Esophagus muscularis mucosa (tissue), 4 donors: ENCODE measurements around the gene PTPRN2. TPM values are rescaled to one million over a fixed set of nuclear protein-coding genes. Genes with fewer than 3 reads are reported as not detected.

Source experiments
- DNase-seq: peaks from one replicate; pipeline ENCODE4 v3.0.0-alpha.2; 2017; ENCODE audit errors: extremely low spot score
- H3K27ac ChIP-seq, 4 donors: fragments of 200-600 bp; sonication (generic); replicated peaks in 1 of 4; 1 replicate in 3 of 4; 2 replicates in 1 of 4; pipeline ENCODE4 v1.5.1; 2016 to 2019; ENCODE audit warnings: mild to moderate bottlenecking in 1 of 4
- H3K27me3 ChIP-seq, 4 donors: fragments of 200-600 bp; sonication (generic); one replicate each; pipeline versions ENCODE4 v1.5.1 to v1.6.0; 2016 to 2019
- H3K36me3 ChIP-seq, 4 donors: fragments of 200-600 bp; sonication (generic); one replicate each; pipeline ENCODE4 v1.5.1; 2016 to 2019
- H3K4me1 ChIP-seq, 4 donors: fragments of 200-600 bp; sonication (generic); one replicate each; pipeline ENCODE4 v1.5.1; 2016 to 2019
- H3K4me3 ChIP-seq, 4 donors: fragments of 200-600 bp; sonication (generic); 1 replicate in 2 of 4; 2 replicates in 2 of 4; pipeline ENCODE4 v1.5.1; 2016 to 2019; ENCODE audit warnings: mild to moderate bottlenecking in 4 of 4, moderate library complexity in 1 of 4
- H3K9me3 ChIP-seq, 4 donors: fragments of 200-600 bp; sonication (generic); 1 replicate in 3 of 4; 2 replicates in 1 of 4; pipeline ENCODE4 v1.5.1; 2016 to 2019
- CTCF ChIP-seq, 3 experiments: fragments of 200-600 bp in 2 of 3; fragments of 450-650 bp in 1 of 3; sonication (generic) in 2 of 3; IDR thresholded peaks; one replicate each; pipeline ENCODE4 v1.5.1; 2017 to 2019; ENCODE audit warnings: antibody characterized with exemption in 3 of 3, mild to moderate bottlenecking in 2 of 3, moderate library complexity in 1 of 3
- EP300 ChIP-seq: sonication (generic); formaldehyde crosslinking; IDR thresholded peaks from one replicate; pipeline ENCODE4 v1.6.1; 2017; ENCODE audit warnings: antibody characterized with exemption
- POLR2A ChIP-seq: fragments of 450-650 bp; IDR thresholded peaks from one replicate; pipeline ENCODE4 v1.6.1; 2017; ENCODE audit warnings: antibody characterized with exemption, moderate library complexity, mild to moderate bottlenecking, low read depth
- POLR2AphosphoS5 ChIP-seq, 2 donors: sonication (generic); formaldehyde crosslinking; IDR thresholded peaks; one replicate each; pipeline ENCODE4 v1.6.1; 2017; ENCODE audit warnings: antibody characterized with exemption in 2 of 2
- WGBS: methylation state at CpG from one replicate; pipeline ENCODE4 v1.1.5; 2018; 5-methylcytosine and 5-hydroxymethylcytosine counted together
- intact Hi-C: fragments of 100-400 bp; cut with DNase I; formaldehyde crosslinking; loops from one replicate; pipeline ENCODE4 v1.15.1; 2023
- total RNA-seq, 4 donors: library from RNA; depleted of rRNA; stranded (reverse); fragments of >200 nt; gene quantifications; one replicate each; pipeline versions ENCODE4 v1.1.0 to v1.2.1, GENCODE V29; 2016

The PTPRN2 gene
- total RNA-seq, 4 donors from 2014 or later, result 2.1 to 3.1 (median 3.1) TPM

- no peaks in the 10 kb centered on the region for H3K4me1 ChIP-seq
- WGBS, result 88% methylated on average over 16 of the region's 16 CpGs
- TF ChIP-seq POLR2A (no peak), CTCF (IDR thresholded peaks at IDR 0.05) (no peak)
- intact Hi-C loops, result no loop called here
- no peaks in the 10 kb centered on the region for H3K9me3 ChIP-seq
- peaks cover 0 to 39% (median 0%) of the 10 kb centered on the region in 4 donors for H3K27me3 ChIP-seq
- no peak overlapping the region for H3K4me3 ChIP-seq
- H3K27ac ChIP-seq, result no peak overlapping the region
- H3K36me3 ChIP-seq, result no peaks in the 10 kb centered on the region
- no peak for DNase-seq
Measured at GRCh38 chr7:158369866-158370265, 217.8 kb downstream of the PTPRN2 start.

GRCh38 chr7:158369290-158369689 is 218.3 kb downstream of the PTPRN2 start:
- TF ChIP-seq POLR2A, result no peak
- TF ChIP-seq EP300, result no peak
- no peak for TF ChIP-seq CTCF (IDR thresholded peaks at IDR 0.05)
- TF ChIP-seq POLR2AphosphoS5 (IDR thresholded peaks at IDR 0.05), result no peak
- H3K27ac ChIP-seq, result no peak overlapping the region
- DNase-seq, result no peak
- H3K4me1 ChIP-seq, result no peaks in the 10 kb centered on the region
- peaks cover 0 to 38% (median 0%) of the 10 kb centered on the region in 4 donors for H3K27me3 ChIP-seq
- H3K36me3 ChIP-seq, result no peaks in the 10 kb centered on the region
- no peak overlapping the region for H3K4me3 ChIP-seq
- intact Hi-C loops, result no loop called here
- H3K9me3 ChIP-seq, result no peaks in the 10 kb centered on the region
- WGBS, result 80% methylated on average over 6 of the region's 6 CpGs

DNA sequence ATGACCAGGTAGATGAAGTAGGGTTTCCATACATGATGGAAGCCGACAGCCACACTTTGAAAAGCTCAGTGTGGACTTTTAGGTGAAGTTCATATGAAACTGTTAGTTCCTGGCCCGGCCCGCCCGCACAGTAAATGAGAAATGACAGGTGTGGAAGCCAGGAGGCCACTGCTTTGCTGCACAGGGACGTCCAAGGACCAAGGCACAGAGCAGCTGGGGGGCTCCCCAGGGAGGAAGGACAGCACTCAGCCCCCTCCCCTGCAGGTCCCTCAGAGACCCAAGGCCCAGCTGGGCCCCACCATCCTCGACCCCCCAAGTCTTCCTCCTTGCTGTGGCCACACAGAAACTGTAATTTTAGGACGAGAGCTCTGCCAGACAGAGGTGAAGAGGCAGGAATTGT is 219.2 kb downstream of the PTPRN2 start:
- Histone ChIP-seq H3K9me3 (no peaks in the 10 kb centered on the region), H3K27me3 (peaks cover 0 to 38% (median 0%) of the 10 kb centered on the region in 4 donors), H3K27ac (no peak overlapping the region), H3K4me1 (no peaks in the 10 kb centered on the region), H3K36me3 (no peaks in the 10 kb centered on the region), H3K4me3 (no peak overlapping the region)
- TF ChIP-seq POLR2A (no peak), EP300 (no peak), POLR2AphosphoS5 (IDR thresholded peaks at IDR 0.05) (no peak), CTCF (IDR thresholded peaks at IDR 0.05) (no peak)
- intact Hi-C loops, result no loop called here
- WGBS, result 58% methylated on average over 7 of the region's 7 CpGs
- DNase-seq, result no peak

DNA sequence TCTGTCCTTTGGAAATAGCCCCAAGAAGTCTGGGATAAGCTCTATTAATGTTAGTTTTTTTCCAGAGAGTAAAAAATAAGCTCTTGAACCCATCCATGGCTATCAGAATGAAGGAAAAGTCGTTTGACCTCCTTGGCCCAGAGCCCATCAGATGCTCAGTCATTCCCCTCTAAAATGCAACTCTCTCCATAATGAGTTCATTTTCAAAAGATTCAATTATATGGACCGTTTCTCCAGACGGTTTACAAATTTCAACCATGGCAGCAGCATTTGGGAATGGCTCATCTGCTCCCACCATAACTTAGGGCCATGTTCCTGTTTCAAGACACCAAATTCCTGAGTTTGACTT is 220.0 kb downstream of the PTPRN2 start:
- no peak for DNase-seq
- intact Hi-C loops, result no loop called here
- WGBS, result 65% methylated on average over 3 of the region's 3 CpGs

More for the DNA sequence above, 220.0 kb downstream of the PTPRN2 start:
- no peaks in the 10 kb centered on the region for H3K4me1 ChIP-seq
- no peak overlapping the region for H3K27ac ChIP-seq
- H3K9me3 ChIP-seq, result no peaks in the 10 kb centered on the region
- no peak for TF ChIP-seq EP300
- TF ChIP-seq POLR2A, result no peak
- TF ChIP-seq POLR2AphosphoS5 (IDR thresholded peaks at IDR 0.05), result no peak
- no peak for TF ChIP-seq CTCF (IDR thresholded peaks at IDR 0.05)
- peaks cover 0 to 43% (median 0%) of the 10 kb centered on the region in 4 donors for H3K27me3 ChIP-seq
- H3K4me3 ChIP-seq, result no peak overlapping the region
- no peaks in the 10 kb centered on the region for H3K36me3 ChIP-seq
